GM12878 (cell line): ENCODE results near the gene B4GALNT2. TPM values are rescaled to one million over a fixed set of nuclear protein-coding genes. Genes with fewer than 3 reads are reported as not detected.

ENCODE experiments used
- ATAC-seq: fragments of 200-7000 bp; cut with Tn5 transposase; 3 replicates; pipeline ENCODE4 v1.9.1; 2020; ENCODE audit warnings: mild to moderate bottlenecking, moderate library complexity
- BruUV-seq: library from RNA; stranded (reverse); fragments of 400-500 nt; replicated peaks from 2 replicates; lab custom pipeline; 2021; lab: Mats Ljungman, UMichigan
- CTCF ChIA-PET: fragments of 300-600 bp; sonication (Branson Sonifier 250); formaldehyde crosslinking; extraction: SDS; loops from one replicate; lab custom pipeline; 2021; ENCODE audit warnings: inconsistent platforms; lab: Yijun Ruan, JAX
- POLR2A ChIA-PET: fragments of 350-600 bp; formaldehyde crosslinking; extraction: SDS; loops from one replicate; lab custom pipeline; 2021; ENCODE audit warnings: inconsistent platforms; lab: Charles Lee
- RAD21 ChIA-PET: fragments of 300-600 bp; sonication (Branson Sonifier 250); formaldehyde crosslinking; loops from one replicate; lab custom pipeline; 2023; ENCODE audit warnings: antibody characterized with exemption; ENCODE audit not compliant: unreplicated experiment; lab: Charles Lee
- SMC1A ChIA-PET: fragments of 300-600 bp; sonication (Branson Sonifier 250); formaldehyde crosslinking; loops from one replicate; lab custom pipeline; 2023; ENCODE audit not compliant: unreplicated experiment, uncharacterized antibody; lab: Charles Lee
- DNase-seq: peaks from one replicate; pipeline ENCODE4 v3.0.0-alpha.2; 2011; ENCODE audit warnings: low read depth, low spot score
- FAIRE-seq: peaks from 3 replicates; lab custom pipeline; 2011; peaks lifted over from hg19 to GRCh38; lab: Jason Lieb, UNC
- H2AFZ ChIP-seq: 2 replicates; pipeline ENCODE4 v1.6.0; 2011; ENCODE audit warnings: low read depth, low read length, control low read depth; ENCODE audit not compliant: control insufficient read depth
- H3K27ac ChIP-seq: 2 replicates; pipeline ENCODE4 v1.5.1; 2011; ENCODE audit warnings: control low read depth; ENCODE audit not compliant: control insufficient read depth, insufficient read depth
- H3K27me3 ChIP-seq, 2 experiments: replicated peaks in 1 of 2; 2 replicates each; pipeline versions ENCODE4 v1.6.0 to v1.6.1; 2011; ENCODE audit warnings: low read length in 1 of 2; ENCODE audit not compliant: control insufficient read depth in 2 of 2, insufficient read depth in 2 of 2
- H3K36me3 ChIP-seq, 2 experiments: 2 replicates each; pipeline ENCODE4 v1.5.1; 2011; ENCODE audit warnings: low read length in 1 of 2; ENCODE audit not compliant: control insufficient read depth in 2 of 2, insufficient read depth in 2 of 2
- H3K4me1 ChIP-seq: 2 replicates; pipeline ENCODE4 v1.6.1; 2011; ENCODE audit warnings: mild to moderate bottlenecking, low read length, moderate library complexity, mixed read lengths; ENCODE audit not compliant: control insufficient read depth, insufficient read depth
- H3K4me2 ChIP-seq: 2 replicates; pipeline ENCODE4 v1.6.0; 2011; ENCODE audit warnings: control low read depth; ENCODE audit not compliant: control insufficient read depth, insufficient read depth
- H3K4me3 ChIP-seq: fragments of 200-600 bp; sonication (generic); 2 replicates; pipeline ENCODE4 v1.5.1; 2016
- H3K79me2 ChIP-seq: 2 replicates; pipeline ENCODE4 v1.6.0; 2011; ENCODE audit warnings: low read length; ENCODE audit not compliant: control insufficient read depth, insufficient read depth
- H3K9ac ChIP-seq: 2 replicates; pipeline ENCODE4 v1.8.0; 2011; ENCODE audit warnings: low read length, control low read depth, mixed read lengths; ENCODE audit not compliant: control insufficient read depth, insufficient read depth
- H3K9me3 ChIP-seq: replicated peaks from 3 replicates; pipeline ENCODE4 v1.5.1; 2011; ENCODE audit warnings: mild to moderate bottlenecking, low read length; ENCODE audit not compliant: control insufficient read depth, insufficient read depth
- H4K20me1 ChIP-seq: 2 replicates; pipeline ENCODE4 v1.6.0; 2011; ENCODE audit not compliant: control insufficient read depth, insufficient read depth
- BCL3 ChIP-seq: IDR thresholded peaks from 2 replicates; pipeline ENCODE4 v1.6.1; 2011; ENCODE audit warnings: borderline replicate concordance, low read depth, mild to moderate bottlenecking, moderate library complexity, low read length; ENCODE audit not compliant: insufficient read depth, poor library complexity, severe bottlenecking
- CHD2 ChIP-seq: IDR thresholded peaks from 2 replicates; pipeline ENCODE4 v1.6.1; 2011; ENCODE audit warnings: low read depth, low read length, improper control_type of control experiment, borderline replicate concordance
- E2F8 ChIP-seq: fragments of 450-650 bp; IDR thresholded peaks from 2 replicates; pipeline ENCODE4 v1.6.1; 2018; ENCODE audit warnings: mild to moderate bottlenecking, low read depth, moderate library complexity; ENCODE audit not compliant: partially characterized antibody
- LARP7 ChIP-seq: fragments of 450-650 bp; IDR thresholded peaks from 2 replicates; pipeline ENCODE4 v1.6.1; 2017; ENCODE audit warnings: mild to moderate bottlenecking
- MTA3 ChIP-seq: IDR thresholded peaks from 2 replicates; pipeline ENCODE4 v1.6.1; 2012; ENCODE audit warnings: low read length, inconsistent platforms, borderline replicate concordance
- SMC3 ChIP-seq: IDR thresholded peaks from 2 replicates; pipeline ENCODE4 v1.6.1; 2011; ENCODE audit warnings: low read length, improper control_type of control experiment, borderline replicate concordance
- SREBF2 ChIP-seq: IDR thresholded peaks from 2 replicates; pipeline ENCODE4 v1.6.1; 2012; ENCODE audit warnings: mild to moderate bottlenecking, low read length
- WGBS: methylation state at CpG from one replicate; pipeline ENCODE4 v1.1.6; 2016; ENCODE audit warnings: low lambda C conversion rate; ENCODE audit not compliant: insufficient replicate concordance, insufficient coverage; ENCODE audit errors: missing lambda C conversion rate; 5-methylcytosine and 5-hydroxymethylcytosine counted together
- in situ Hi-C: fragments of 300-500 bp; cut with MboI; formaldehyde crosslinking; loops from 9 replicates; pipeline ENCODE4 v1.14.3; 2018; ENCODE audit warnings: mixed read lengths
- intact Hi-C: fragments of 100-400 bp; cut with micrococcal nuclease; formaldehyde crosslinking; loops from one replicate; pipeline ENCODE4 v1.14.2; 2022; ENCODE audit not compliant: unreplicated experiment
- polyA plus RNA-seq, 11 experiments: library from polyadenylated mRNA; depleted of rRNA in 4 of 11; unstranded in 6 of 11; stranded (reverse) in 5 of 11; fragments of >200 nt; fragmentation: Nextera tagmentation in 4 of 11; fragmentation: Illumina TruSeq in 1 of 11; extraction: Ambion mirVana in 4 of 11; extraction: Trizol in 1 of 11; gene quantifications; 1 replicate in 1 of 11; 2 replicates in 10 of 11; pipeline versions ENCODE4 v1.2.1 to v1.2.3, GENCODE V29; 2011 to 2016; ENCODE audit warnings: inconsistent platforms in 2 of 11, missing spikeins in 2 of 11, low read depth in 1 of 11
- total RNA-seq, 4 experiments: library from RNA; depleted of rRNA in 3 of 4; stranded (reverse); fragments of >200 nt in 3 of 4; fragmentation: Illumina TruSeq in 1 of 4; extraction: Trizol in 1 of 4; gene quantifications; 2 replicates each; pipeline versions ENCODE4 v1.2.1 to v1.2.3, GENCODE V29; 2013 to 2021

Gene B4GALNT2
- total and polyA plus RNA-seq, 10 of the 15 experiments (the other 5 are each of a cell fraction or from before 2014, with no cell fraction given): not detected

DNA sequence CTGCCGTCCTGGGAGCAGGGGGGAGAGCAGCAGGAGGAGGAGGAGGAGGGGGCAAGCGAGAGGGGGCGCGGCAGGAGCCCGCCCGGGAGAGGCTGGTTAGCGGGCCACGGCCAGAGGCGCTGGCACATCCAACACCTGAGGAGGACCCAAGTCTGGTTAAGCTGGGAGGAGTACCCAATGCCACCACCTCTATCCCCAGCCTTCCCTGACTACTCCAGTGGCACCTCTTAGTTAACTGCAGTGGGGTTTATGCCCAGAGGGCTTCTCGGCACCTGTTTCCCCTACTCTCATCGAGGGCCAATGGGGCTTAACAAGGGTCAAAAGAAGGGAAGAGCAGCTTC, 92.4 kb downstream of the B4GALNT2 start:
- DNase-seq: no peak
- Histone ChIP-seq H4K20me1 (0 out of 2 replicates have a peak, but pooled peaks cover 7% of the 10 kb centered on the region), H3K27ac (no peak overlapping the region), H3K9me3 (no peaks in the 10 kb centered on the region), H3K36me3 (peaks cover 5 to 13% of the 10 kb centered on the region in 2 experiments), H2AFZ (no peak overlapping the region), H3K27me3 (no peaks in the 10 kb centered on the region), H3K79me2 (no peaks in the 10 kb centered on the region; the same call in 1 of the 2 replicates), H3K9ac (no peak overlapping the region), H3K4me1 (peaks cover 28% of the 10 kb centered on the region), H3K4me3 (no peak overlapping the region), H3K4me2 (no peak overlapping the region)
- 56% methylated on average over 10 of the region's 11 CpGs for WGBS
- no peak for ATAC-seq
- ChIA-PET RAD21 (interaction anchor here (0.6 to 5.9 kb wide), 5 partner anchors 8 to 171 kb away, joined by 3 to 72 read pairs (median 35); partner anchors contain the start of genes ABI3 and GNGT2), SMC1A (interaction anchor here (3.2 to 7.3 kb wide), 3 partner anchors 9 to 44 kb away, joined by 20 to 118 read pairs (median 22); no protein-coding TSS in a partner anchor), POLR2A (interaction anchor here (1.0 to 3.6 kb wide), 3 partner anchors 11 to 45 kb away, joined by 3 to 12 read pairs (median 3); no protein-coding TSS in a partner anchor), CTCF (interaction anchor here (1.8 to 8.2 kb wide), 4 partner anchors 14 to 67 kb away, joined by 8 to 178 read pairs (median 51); partner anchors contain the start of gene ABI3)
- no peak for TF ChIP-seq SREBF2
- no peak for TF ChIP-seq LARP7
- TF ChIP-seq MTA3: 0 out of 2 replicates have a peak, but pooled peaks have one; percentile 7
- TF ChIP-seq SMC3: no peak
- peak; percentile 22 for TF ChIP-seq BCL3
- TF ChIP-seq E2F8: peak; percentile 52
- TF ChIP-seq CHD2: peak; percentile 1; the same call in 1 of the 2 replicates
- intact Hi-C loops (loop anchor here (5.0 kb wide), 1 partner anchor 193 kb away; no protein-coding TSS in a partner anchor), in situ Hi-C loops (loop anchor here (10.0 kb wide), 1 partner anchor 50 kb away; no protein-coding TSS in a partner anchor)
- no TSS peak for BruUV-seq
- no peak for FAIRE-seq
